22Rv1 (cell line): Measurements from ENCODE around the gene CNR2.
"Not testable (repeated sequence)": the region's sequence is repeated elsewhere in the genome, so short reads cannot be mapped to it uniquely, and the experiment has no call there.

Experiments
- H3K27ac ChIP-seq: fragments of 450-650 bp; 2 replicates; pipeline ENCODE4 v1.5.1; 2017
- CTCF ChIP-seq: fragments of 450-650 bp; IDR thresholded peaks from 2 replicates; pipeline ENCODE4 v1.5.1; 2017; ENCODE audit warnings: mild to moderate bottlenecking
- ZFX ChIP-seq: fragments of 450-650 bp; IDR thresholded peaks from 2 replicates; pipeline ENCODE4 v1.6.1; 2017; ENCODE audit warnings: antibody characterized with exemption, borderline replicate concordance

The CNR2 gene

GRCh38 chr1:23865543-23865930 lies 47.6 kb downstream of the CNR2 start:
- TF ChIP-seq CTCF (no peak), ZFX (no peak)
- H3K27ac ChIP-seq = no peak overlapping the region

DNA sequence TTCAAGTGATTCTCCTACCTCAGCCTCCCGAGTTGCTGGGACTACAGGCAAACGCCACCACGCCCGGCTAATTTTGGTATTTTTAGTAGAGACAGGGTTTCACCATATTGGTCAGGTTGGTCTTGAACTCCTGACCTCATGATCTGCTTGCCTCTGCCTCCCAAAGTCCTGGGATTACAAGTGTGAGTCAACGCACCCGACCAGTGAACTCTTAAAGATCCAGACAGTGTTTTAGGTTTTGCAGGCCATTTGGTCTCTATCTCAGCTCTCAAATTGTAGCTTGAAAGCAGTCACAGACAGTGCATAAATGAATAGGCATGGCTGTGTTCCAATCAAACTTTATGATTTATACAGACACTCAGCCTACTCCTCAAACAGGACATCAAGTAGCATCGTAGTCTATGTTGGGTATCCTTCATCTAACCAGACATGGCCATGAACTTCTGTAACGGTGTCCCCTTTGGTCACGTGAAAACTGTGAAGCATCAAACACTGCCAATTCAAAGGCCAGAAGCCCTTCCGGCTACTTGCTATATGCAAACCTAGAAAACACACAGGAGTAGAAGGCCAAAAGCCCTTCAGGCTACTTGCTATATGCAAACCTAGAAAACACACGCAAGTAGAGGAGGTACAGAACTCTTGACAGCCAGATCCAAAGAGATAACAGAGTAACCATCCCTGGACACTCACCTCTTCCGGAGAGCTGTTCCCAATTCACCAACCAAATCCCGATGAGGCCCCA lies 48.2 kb downstream of the CNR2 start:
- H3K27ac ChIP-seq = no peak overlapping the region
- TF ChIP-seq CTCF (no peak), ZFX (no peak)

DNA sequence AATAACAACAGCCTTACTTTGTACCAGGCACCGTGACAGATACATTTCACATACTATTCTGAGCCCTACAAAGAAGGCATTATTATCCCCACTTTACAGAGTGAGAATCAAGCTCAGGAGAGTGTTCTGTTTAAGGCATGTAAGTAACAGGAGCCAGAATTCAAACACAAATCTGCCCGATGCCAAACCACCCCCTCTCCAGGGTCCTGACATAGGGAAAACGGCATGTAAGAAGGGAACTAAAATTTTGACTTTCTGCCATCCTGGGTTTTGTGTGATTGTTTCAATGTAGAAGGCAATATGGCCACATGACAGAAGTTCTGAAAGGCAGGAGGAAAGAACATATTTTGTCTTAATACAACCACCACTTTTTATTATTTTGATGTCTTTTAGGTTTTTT lies 50.5 kb downstream of the CNR2 start:
- no peak for TF ChIP-seq CTCF
- TF ChIP-seq ZFX = no peak
- no peak overlapping the region for H3K27ac ChIP-seq

- TF ChIP-seq CTCF = peak; percentile 36
- TF ChIP-seq ZFX = no peak
- no peak overlapping the region for H3K27ac ChIP-seq
These were observed 58.6 kb downstream of the CNR2 start for GRCh38 chr1:23854568-23854967.

DNA sequence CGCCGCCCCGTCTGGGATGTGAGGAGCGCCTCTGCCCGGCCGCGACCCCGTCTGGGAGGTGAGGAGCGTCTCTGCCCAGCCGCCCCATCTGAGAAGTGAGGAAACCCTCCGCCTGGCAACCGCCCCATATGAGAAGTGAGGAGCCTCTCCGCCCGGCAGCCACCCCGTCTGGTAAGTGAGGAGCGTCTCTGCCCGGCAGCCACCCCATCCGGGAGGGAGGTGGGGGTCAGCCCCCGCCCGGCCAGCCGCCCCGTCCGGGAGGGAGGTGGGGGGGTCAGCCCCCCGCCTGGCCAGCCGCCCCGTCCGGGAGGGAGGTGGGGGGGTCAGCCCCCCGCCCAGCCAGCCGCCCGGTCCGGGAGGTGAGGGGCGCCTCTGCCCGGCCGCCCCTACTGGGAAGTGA lies 60.0 kb downstream of the CNR2 start:
- not testable (repeated sequence) for H3K27ac ChIP-seq

DNA sequence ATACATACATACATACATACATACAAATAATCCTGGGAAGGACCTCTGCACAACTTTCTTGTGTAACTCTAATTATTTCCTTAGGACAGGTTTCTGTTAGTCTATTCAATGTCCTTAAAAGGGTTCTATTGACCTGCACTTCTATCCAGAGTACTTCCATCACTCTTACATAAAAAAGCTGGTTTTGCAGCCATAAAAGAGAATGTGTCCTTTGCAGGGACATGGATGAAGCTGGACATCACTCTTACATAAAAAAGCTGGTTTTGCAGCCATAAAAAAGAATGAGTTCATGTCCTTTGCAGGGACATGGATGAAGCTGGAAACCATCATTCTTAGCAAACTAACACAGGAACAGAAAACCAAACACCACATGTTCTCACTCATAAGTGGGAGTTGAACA lies 61.8 kb downstream of the CNR2 start:
- not testable (repeated sequence) for H3K27ac ChIP-seq

GRCh38 chr1:23848673-23849616 lies 64.2 kb downstream of the CNR2 start:
- no peak for TF ChIP-seq ZFX
- no peak for TF ChIP-seq CTCF

DNA sequence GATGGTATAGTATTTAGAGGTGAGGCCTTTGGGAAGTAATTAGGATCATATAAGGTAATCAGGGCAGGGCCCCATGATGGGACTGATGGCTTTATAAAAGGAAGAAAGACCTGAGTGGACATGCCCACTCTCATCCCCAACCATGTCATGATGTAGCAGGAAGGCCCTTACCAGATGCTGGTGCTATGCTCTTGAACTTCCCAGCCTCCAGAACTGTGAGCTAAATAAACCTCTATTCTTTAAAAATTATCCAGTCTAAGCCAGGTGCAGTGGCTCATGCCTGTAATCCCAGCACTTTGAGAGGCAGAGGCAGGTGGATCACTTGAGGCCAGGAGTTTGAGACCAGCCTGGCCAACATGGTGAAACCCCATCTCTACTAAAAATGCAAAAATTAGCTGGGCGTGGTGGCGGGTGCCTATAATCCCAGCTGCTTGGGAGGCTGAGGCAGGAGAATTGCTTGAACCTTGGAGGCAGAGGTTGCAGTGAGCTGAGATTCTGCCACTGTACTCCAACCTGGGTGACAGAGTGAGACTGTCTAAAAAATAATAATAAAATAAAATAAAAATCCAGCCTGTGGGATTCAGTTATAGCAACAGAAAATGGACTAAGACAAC lies 65.6 kb downstream of the CNR2 start:
- H3K27ac ChIP-seq = not testable (repeated sequence)

More at GRCh38 chr1:23848673-23849616, 64.2 kb downstream of the CNR2 start:
- no peak overlapping the region for H3K27ac ChIP-seq

DNA sequence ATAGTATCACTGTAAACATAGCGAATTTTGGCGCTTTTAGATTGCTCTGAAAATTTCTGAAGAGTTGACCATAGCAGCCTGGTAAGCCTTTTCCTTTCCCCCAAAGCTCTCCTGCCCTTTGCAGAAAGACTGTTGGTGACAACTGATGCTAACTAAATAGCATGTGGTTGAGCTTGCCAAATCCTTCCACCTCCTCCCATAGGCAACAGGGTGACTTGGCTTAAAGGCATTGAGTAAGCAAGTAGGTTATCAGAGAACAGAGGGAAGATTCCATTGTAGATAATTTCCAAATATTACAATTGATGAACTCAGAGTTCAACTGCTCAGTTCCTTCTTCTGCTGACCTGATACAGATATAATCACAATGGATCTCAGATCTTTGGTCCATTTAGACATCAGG lies 68.0 kb downstream of the CNR2 start:
- TF ChIP-seq CTCF (no peak), ZFX (no peak)

More for the DNA sequence above, 68.0 kb downstream of the CNR2 start:
- H3K27ac ChIP-seq = no peak overlapping the region
